NCI-H2081 (cell line): ENCODE measurements around the gene AUTS2.
A peak's percentile ranks its signal among the peaks of the same experiment; 100 is the strongest.

Source experiments
- DNase-seq, 2 experiments: peaks; one replicate each; lab custom pipeline; 2025; lab: John Stamatoyannopoulos, UW

Gene AUTS2

GRCh38 chr7:69992938-69993337, 394.7 kb downstream of the AUTS2 start:
- no peak for DNase-seq

GRCh38 chr7:69994218-69994617, 395.9 kb downstream of the AUTS2 start:
- no peak for DNase-seq

GRCh38 chr7:69994886-69995542, 396.7 kb downstream of the AUTS2 start:
- DNase-seq, result peak; percentile 50 to 91

GRCh38 chr7:69996121-69996520, 397.8 kb downstream of the AUTS2 start:
- peak; percentile 5 to 30 for DNase-seq

GRCh38 chr7:70000737-70001348, 402.6 kb downstream of the AUTS2 start:
- no peak for DNase-seq

GRCh38 chr7:70005480-70005879, 407.2 kb downstream of the AUTS2 start:
- no peak for DNase-seq

- no peak for DNase-seq
Measured at GRCh38 chr7:70005891-70006260, 407.6 kb downstream of the AUTS2 start.

GRCh38 chr7:70006261-70006920, 408.1 kb downstream of the AUTS2 start:
- no peak for DNase-seq

- no peak for DNase-seq
Measured at GRCh38 chr7:70008466-70008865, 410.2 kb downstream of the AUTS2 start.

GRCh38 chr7:70014472-70015177, 416.4 kb downstream of the AUTS2 start:
- DNase-seq, result no peak

- no peak for DNase-seq
Measured at GRCh38 chr7:70015353-70015752, 417.1 kb downstream of the AUTS2 start.

GRCh38 chr7:70016044-70016770, 417.9 kb downstream of the AUTS2 start:
- DNase-seq, result no peak

- DNase-seq, result no peak
Measured at GRCh38 chr7:70017357-70017756, 419.1 kb downstream of the AUTS2 start.

- no peak for DNase-seq
Measured at GRCh38 chr7:70018700-70019099, 420.4 kb downstream of the AUTS2 start.

GRCh38 chr7:70027867-70028266, 429.6 kb downstream of the AUTS2 start:
- no peak for DNase-seq

- no peak for DNase-seq
Measured at GRCh38 chr7:70028620-70029019, 430.3 kb downstream of the AUTS2 start.

- DNase-seq, result no peak
Measured at GRCh38 chr7:70029993-70030392, 431.7 kb downstream of the AUTS2 start.

- DNase-seq, result no peak
Measured at GRCh38 chr7:70030745-70031144, 432.5 kb downstream of the AUTS2 start.

GRCh38 chr7:70031245-70031644, 433.0 kb downstream of the AUTS2 start:
- DNase-seq, result no peak

GRCh38 chr7:70032649-70033048, 434.4 kb downstream of the AUTS2 start:
- DNase-seq, result peak in 1 of 2 experiments; percentile 30

- no peak for DNase-seq
Measured at GRCh38 chr7:70033226-70033625, 435.0 kb downstream of the AUTS2 start.

- DNase-seq, result no peak
Measured at GRCh38 chr7:70034999-70035398, 436.7 kb downstream of the AUTS2 start.
